GM06990 (cell line): ENCODE data around the gene ALX4.

Source experiments
- DNase-seq: peaks from one replicate; pipeline ENCODE4 v3.0.0-alpha.2; 2011; ENCODE audit not compliant: insufficient read length; ENCODE audit errors: extremely low read depth
- H3K27me3 ChIP-seq: replicated peaks from 2 replicates; pipeline ENCODE4 v1.6.0; 2011; ENCODE audit warnings: low read length; ENCODE audit not compliant: control insufficient read depth, insufficient read depth
- H3K36me3 ChIP-seq: 2 replicates; pipeline ENCODE4 v1.5.1; 2011; ENCODE audit warnings: low read length; ENCODE audit not compliant: control insufficient read depth, insufficient read depth
- H3K4me3 ChIP-seq: replicated peaks from 2 replicates; pipeline ENCODE4 v1.5.1; 2011; ENCODE audit warnings: low read depth, mild to moderate bottlenecking, control low read depth, low read length
- TF ChIP-seq, protein P1 (sequence below): IDR thresholded peaks from 2 replicates; pipeline ENCODE4 v1.5.1; 2011; ENCODE audit warnings: low read length, control low read depth, mild to moderate bottlenecking, inconsistent platforms; ENCODE audit not compliant: insufficient read depth, poor library complexity, severe bottlenecking

Gene ALX4

DNA sequence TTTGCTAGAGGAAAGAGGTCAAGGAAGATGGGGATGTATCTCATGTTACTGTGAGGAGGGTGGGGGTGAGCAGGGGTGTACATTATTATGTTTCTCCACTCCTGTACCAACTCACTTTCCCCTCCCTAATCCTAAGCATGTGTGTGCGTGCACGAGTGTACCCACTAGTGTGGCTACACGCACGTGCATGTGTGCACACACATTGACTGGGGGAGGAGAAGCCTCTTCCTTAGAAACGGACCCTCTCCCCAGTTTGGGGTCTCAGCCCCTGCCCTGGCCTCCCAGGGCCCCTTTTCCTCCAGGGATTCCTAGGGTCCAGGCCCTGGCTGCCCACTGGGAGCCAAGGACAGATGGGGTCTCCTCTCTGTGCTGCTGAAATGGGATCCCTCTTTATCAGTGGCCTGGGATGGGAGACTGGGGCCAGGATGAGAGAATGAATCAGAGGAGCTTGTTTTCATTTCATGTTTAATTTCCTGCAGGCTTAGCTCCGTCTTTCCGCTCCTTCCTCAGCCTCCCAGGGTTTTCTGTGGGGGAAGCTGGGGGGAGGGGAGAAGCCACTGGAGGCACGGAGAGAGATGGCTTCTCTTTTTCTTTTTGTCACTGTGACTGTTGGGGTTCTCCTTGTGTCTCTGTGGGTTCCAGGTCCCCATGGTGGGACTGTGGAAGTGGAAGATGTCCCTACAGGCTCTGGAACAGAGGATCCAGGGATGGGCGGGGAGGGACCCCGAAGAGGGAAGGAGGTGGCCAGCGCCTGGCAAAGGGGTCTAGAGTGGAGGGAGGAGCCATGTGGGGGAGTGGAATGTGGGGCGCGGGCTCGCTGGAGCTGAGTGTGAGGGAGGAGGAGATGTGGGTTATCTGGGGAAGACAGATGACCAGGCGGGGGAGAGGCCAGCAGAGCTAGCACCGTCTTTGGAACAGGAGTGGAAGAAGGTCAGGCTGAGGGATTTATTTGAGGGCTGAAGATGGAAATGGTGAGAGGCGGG, 40.3 kb downstream of the ALX4 start:
- H3K36me3 ChIP-seq: no peaks in the 10 kb centered on the region
- H3K27me3 ChIP-seq: no peaks in the 10 kb centered on the region; the same call in 1 of the 2 replicates
- DNase-seq: no peak
- TF ChIP-seq, protein P1, sequence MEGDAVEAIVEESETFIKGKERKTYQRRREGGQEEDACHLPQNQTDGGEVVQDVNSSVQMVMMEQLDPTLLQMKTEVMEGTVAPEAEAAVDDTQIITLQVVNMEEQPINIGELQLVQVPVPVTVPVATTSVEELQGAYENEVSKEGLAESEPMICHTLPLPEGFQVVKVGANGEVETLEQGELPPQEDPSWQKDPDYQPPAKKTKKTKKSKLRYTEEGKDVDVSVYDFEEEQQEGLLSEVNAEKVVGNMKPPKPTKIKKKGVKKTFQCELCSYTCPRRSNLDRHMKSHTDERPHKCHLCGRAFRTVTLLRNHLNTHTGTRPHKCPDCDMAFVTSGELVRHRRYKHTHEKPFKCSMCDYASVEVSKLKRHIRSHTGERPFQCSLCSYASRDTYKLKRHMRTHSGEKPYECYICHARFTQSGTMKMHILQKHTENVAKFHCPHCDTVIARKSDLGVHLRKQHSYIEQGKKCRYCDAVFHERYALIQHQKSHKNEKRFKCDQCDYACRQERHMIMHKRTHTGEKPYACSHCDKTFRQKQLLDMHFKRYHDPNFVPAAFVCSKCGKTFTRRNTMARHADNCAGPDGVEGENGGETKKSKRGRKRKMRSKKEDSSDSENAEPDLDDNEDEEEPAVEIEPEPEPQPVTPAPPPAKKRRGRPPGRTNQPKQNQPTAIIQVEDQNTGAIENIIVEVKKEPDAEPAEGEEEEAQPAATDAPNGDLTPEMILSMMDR: no peak
- no peak overlapping the region for H3K4me3 ChIP-seq

DNA sequence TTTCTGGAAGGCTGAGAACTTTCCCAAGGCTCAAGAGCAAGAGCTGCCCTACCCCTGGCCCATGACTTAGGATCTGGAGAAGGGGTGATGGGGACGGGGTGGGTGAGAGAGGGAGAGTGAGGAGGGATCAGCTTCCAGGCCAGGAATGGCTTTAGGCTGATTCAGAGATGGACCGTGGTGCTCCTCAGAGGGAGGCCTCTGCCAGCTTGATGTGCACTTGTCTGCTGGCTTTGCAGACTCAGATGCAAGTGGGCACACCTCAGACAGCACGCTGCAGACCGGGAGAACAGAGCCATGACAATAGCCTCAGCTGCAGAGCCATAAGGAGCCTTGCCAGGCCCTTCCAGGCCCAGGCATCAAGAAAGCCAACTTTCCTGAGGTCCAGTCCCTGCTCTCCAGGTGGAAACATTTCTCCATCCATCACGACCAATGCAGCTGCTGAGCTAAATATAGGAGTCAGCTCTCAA, 41.3 kb downstream of the ALX4 start:
- no peak overlapping the region for H3K4me3 ChIP-seq
- no peaks in the 10 kb centered on the region for H3K36me3 ChIP-seq
- TF ChIP-seq, protein P1: no peak
- no peaks in the 10 kb centered on the region; the same call in 1 of the 2 replicates for H3K27me3 ChIP-seq
- DNase-seq: no peak

DNA sequence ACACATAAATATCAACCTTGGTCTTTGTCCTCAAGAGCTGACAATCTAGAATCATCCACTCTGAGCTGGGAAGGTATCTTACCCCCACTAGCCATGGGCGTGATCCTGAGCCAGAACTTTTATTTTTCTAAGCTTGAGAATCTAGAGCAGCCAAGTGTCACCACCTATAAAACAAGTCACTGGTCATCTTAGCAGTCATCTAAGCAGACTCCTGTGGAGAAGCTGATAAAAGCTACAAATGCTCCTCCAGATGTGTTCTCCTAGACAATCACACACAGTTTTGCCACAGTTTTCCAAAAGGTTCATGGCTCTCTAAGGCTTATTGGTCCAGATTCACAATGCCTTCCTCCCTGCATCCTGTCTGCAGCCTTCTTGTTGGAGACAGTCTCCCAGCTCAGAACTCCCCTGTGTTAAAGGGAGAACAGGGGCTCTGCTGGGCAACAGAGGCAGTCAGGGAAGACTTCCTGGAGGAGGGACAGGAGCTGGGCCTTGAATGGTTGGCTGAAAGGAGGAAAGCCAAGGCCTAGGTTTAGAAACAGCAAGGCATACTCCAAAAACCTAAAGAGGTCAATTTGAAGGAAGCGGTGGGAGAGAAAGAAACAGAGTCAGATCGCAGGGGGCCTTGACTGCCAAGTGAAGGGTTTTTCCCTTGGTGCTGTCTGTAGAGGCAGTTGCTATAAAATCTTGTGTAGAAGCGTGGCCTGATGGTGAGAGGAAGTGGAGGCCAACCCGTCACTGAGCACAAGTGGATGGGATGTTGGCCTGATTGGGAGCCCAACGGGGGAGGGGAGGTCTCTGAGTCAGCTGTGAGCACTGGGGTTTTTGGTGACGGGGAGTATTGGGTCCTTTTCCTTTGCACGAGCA, 42.0 kb downstream of the ALX4 start:
- H3K4me3 ChIP-seq: no peak overlapping the region
- no peak for DNase-seq
- no peaks in the 10 kb centered on the region for H3K36me3 ChIP-seq
- H3K27me3 ChIP-seq: no peaks in the 10 kb centered on the region; the same call in 1 of the 2 replicates
- TF ChIP-seq, protein P1: no peak

DNA sequence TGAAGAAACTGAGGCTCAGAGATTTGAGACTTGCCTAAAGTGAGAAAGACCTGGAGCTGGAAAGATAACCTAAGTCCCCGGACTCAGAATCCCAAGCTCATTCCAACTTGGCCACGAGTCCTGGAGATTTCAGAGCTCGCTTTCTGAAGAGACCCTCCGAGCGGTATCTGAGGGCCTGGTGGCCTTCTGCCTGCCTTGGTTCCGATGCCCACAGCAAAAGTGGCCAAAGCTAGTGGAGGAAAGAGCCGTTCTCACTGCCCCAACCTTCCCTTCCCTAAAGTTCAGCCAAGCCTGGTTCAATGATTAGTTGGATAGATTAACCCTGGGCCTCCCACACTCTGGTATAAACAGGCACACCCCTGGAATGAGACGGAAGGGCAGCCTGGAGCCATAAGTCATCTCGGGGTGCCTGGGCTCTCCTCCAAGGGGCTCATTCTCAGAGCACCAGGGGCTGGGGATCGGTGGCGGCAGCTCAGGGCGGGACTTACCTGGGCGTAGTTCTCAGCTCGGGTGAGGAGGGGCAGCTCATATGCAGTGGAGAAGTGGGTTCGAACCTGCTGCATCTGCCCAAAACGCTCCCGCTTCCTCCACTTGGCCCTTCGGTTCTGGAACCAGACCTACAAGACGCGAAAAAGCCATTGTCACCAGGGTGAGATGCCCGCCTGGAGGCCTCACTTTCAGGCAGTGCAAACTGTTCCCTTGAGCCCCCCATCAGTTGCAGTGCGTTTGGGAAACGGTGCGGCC, 42.8 kb downstream of the ALX4 start:
- DNase-seq: no peak
- H3K36me3 ChIP-seq: no peaks in the 10 kb centered on the region

More for the DNA sequence above, 42.8 kb downstream of the ALX4 start:
- Histone ChIP-seq H3K27me3 (no peaks in the 10 kb centered on the region; the same call in 1 of the 2 replicates), H3K4me3 (no peak overlapping the region)
- TF ChIP-seq, protein P1: no peak
